NCI-H2196 (cell line): Measurements from ENCODE around the gene CYBA.

Experiments
- DNase-seq: peaks from one replicate; lab custom pipeline; 2025; ENCODE audit not compliant: unreplicated experiment; lab: John Stamatoyannopoulos, UW

CYBA gene

GRCh38 chr16:88650749-88651275, at the start of gene CYBA:
Gene CYBA, minus strand, starts transcription at chr16:88651053. Its CDS starts 40 bp downstream, at chr16:88651013.
- DNase-seq: no peak

GRCh38 chr16:88700322-88700635, 49.4 kb upstream of the CYBA start:
- DNase-seq: no peak

GRCh38 chr16:88699180-88699579, 48.3 kb upstream of the CYBA start:
- no peak for DNase-seq

GRCh38 chr16:88698646-88699045, 47.8 kb upstream of the CYBA start:
- DNase-seq: no peak

DNA sequence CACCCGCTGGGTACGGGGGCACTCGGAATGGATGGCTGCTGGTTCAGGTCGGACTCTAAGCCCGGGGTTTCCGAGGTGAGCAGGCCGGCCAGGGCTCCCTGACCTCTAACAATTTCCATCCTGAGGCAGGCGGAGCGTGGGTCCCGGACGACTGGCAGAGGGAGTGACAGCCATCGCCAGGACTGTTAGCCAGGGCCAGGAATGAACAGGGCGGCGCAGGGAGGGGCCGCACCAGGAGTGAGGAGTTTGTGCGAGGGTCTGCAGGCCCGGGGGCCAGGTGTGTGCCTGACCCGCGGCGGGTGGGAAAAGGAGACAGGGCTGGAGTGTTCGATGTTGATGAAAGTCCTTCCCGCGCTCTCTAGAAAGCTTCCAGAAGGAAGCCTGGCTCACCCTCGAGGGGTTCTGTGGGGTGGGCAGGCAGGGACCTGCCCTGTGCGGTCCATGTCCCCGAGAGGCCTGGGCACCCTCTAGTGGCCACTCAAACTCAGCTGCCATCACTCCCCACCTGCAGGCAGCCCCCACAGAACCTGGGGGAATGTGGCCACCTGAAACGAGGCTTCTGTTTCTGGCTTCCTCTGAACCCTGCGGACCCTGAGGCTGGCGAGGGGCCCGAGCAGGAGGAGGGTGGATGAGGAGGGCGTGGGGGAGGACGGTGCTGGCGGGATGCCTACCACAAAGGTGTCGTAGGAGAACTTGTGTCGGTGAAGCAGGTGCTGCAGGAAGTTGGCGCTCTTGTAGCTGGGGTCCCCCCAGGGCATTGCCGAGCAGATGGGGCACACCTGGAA, 47.2 kb upstream of the CYBA start:
- no peak for DNase-seq

- no peak for DNase-seq
Measured at GRCh38 chr16:88697116-88697830, 46.4 kb upstream of the CYBA start.

GRCh38 chr16:88696441-88696840, 45.6 kb upstream of the CYBA start:
- DNase-seq: no peak

DNA sequence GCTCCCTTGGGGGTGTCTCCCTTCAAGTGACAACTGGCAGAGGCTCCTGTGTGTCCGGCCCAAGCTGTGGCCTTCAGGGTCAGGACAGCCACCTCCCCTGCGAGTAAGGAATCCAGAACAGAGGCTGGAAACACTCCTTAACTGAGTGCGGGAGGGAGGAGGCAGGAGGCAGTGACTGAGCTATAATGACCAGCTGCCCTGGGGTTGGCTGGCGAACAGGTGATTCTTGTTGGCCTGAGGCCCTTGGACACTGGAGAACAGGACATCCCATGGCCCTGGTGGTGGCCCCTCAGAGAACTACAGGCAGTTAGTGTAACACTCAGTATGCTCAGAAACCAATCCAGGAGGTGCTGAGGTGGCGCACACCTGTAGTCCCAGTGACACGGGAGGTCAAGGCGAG, 44.9 kb upstream of the CYBA start:
- DNase-seq: no peak

DNA sequence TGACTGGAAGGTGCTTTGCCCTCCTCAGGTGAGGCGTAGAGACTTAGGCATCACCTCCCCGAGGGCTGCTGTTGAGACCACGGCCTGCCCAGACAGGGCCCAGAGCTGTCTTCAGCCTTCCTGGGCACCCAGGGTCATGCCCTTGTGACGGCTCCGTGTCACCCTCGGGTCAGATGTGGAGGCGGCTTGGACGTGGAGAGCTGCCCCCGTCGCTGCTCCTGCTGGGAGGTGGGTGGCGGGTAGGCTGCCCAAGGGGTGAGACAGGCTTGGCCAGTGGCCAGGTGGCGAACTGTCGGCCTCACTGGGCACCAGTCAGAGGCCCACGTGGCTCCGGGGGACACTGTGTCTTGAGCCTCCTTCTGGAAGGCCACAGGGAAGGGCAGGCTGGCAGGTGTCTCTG, 44.4 kb upstream of the CYBA start:
- DNase-seq: no peak

DNA sequence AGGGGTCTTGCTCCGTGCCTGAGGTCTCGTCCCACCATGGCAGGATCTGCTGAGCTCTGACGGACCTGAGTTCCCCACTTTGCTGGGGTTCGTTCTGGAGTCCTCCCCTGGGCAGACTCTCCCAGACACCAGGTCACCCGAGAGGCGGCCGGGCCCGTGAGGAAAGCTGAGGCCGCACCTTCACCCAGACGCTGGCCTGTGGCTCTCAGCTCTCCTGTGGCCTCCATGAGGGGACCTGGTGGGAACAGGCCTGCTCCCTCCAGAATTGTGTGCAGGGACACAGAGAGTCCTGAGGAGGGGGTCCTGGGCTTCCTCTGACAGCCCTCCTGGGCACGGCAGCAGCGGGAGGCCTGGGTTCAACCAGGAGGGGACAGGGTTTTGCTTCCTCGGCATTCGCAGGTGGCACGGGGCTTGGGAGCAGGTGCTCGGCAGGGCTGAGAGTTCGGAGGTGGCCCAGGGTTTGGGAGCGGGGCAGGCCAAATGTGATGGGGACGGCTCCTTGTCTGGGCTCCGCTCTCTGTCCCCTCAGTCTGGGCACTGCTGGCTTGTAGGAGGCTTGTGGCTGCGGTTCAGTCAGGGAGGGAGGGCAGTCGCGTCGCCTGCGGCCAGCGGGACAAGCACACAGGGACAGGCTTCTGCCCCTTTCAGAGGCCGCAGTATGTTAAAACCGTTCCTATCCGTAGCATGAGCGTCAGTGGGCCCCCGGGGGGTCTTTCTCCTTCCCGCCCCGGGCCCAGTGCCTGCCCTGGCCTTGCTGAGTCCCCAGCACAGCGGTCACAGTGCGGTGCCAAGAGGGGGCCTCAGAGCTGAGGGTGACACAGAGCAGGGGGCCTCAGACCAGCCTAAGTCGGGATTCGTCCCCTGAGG, 43.6 kb upstream of the CYBA start:
- no peak for DNase-seq

- no peak for DNase-seq
Measured at GRCh38 chr16:88693420-88694177, 42.7 kb upstream of the CYBA start.

GRCh38 chr16:88692861-88693260, 42.0 kb upstream of the CYBA start:
- no peak for DNase-seq

DNA sequence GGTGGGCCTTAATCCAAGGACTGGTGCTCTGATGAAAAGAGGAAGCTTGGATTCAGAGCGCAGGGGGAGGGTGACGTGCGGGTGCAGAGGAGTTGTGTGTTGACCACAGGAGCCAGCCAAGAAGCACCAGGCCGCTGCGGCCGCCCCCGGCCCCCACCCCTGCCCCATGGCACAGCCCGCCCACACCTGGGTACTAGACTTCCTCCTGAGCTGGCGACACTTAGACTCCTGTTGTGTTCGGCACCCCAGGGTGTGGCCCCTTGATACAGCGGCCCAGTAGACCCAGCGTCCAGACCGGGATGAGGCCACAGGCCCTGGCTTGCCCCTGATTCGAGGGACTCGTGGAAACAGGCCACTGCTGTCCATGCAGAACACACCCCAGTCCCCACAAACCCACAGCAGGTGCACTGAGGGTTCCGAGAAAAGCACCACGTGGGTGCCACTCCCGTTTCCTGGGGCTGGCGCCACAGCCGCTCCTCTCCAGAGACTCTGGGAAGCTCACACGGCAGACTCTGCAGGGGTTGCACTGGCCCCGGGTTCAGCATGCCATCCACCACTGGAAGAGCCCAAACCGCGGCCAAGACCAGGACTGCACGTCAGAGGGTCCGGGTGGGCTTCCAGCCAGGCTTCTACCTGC, 41.2 kb upstream of the CYBA start:
- DNase-seq: no peak

GRCh38 chr16:88691129-88691813, 40.4 kb upstream of the CYBA start:
- DNase-seq: no peak

DNA sequence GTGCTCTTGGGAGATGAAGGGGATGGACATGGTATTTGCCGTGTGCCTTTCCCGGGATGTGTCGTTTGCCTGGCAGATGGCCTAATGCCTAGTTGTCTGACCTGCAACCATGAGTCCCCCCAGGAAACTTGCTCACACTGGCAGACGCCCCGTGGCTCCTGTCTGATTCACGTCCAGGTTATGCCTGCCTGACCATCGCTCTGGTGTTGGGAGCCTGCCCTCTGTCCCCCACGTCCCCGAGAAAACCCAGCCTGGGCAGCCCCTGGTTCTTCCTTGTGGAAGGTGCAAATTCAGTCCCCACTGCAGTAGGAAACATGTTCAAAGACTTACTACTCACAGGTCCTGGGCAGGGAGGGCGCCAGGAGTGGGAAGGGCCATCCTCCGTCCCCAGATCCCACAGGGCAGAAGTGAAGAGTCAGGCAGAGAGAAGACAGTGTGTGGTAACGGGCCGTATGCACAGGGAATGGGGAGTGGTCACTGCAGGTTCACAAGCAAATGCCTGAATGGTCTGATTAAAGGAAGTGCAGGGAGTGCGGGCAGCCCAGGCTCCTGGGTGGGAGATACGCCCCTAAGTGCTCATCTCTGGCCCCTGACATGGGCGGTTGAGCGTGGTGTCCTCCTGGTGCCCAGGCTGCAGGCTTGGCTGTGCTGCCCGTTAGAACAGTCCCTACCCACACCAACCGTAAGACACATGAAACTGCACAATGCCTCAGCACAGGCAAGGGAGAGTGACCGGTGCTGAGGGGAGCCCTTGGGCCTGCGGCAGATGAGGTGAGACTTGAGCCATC, 39.7 kb upstream of the CYBA start:
- no peak for DNase-seq

DNA sequence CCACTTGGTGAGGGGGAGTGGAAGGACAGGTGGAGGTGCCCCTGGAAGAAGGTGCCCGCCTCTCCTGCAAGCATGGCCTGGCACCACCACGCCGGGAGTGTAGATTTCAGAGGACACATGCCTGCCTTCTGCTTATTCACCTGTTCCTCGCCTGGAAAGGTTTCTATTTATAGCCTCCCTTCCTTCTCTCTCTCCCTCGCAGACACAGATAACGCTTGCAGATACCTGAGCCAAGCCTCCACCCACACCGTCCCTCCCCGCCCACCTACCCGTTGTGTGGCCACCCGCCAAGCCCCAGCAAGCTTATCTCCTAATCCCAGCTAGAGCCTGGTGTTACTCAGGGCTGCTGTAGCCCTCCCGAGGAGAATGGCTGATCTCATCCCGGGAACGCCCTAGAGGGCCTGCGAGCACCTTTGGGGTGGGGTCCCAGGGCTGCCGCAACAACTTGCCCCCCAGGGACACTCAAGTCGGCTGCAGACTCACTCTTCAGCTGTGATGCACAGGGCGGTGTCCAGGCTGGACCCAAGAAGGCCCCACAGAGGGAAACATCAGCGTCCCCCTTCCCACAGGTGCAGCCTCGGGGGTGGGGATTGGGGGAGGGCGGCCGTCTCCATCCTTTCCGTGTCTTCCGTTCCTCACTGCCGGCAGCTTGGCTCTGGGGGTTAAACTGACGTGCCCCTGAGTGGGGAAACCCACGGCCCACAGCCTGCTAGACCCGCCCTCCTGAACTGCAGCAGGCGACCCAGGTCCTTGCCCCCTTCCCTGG, 37.3 kb upstream of the CYBA start:
- peak; percentile 61 for DNase-seq

DNA sequence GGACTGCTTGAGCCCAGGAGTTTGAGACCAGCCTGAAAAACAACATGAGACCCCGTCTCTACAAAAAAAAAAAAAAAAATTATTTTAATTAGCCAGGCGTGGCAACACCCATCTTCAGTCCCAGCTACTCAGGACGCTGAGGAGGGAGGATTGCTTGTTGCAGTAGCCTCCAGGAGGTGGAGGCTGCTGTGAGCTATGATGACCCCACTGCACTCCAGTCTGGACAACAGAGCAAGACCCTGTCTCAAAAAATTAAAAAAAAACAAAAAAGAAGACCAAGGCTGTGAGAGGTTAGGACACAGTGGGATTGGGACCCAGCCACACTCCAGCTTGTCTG, 36.8 kb upstream of the CYBA start:
- DNase-seq: no peak

DNA sequence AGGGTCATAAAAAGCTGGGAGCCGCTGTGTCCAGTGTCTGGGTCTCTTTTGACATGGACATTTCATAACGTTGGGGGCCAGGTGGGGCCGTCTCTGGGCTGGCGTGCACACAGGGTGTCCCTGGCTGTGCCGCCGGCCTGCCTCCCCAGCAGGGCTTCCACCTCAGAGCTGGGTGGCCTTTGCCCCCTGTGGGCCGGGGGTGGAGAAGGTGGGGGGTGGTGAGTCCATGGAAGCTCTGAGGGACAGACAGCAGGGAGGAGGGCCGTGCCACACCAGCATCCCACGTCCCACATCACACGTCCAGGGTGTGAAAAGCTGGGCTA, 36.4 kb upstream of the CYBA start:
- no peak for DNase-seq
